Psoas muscle (tissue), 8 donors: ENCODE measurements around the gene SACM1L. TPM values are rescaled to one million over a fixed set of nuclear protein-coding genes. Genes with fewer than 3 reads are reported as not detected.

ENCODE experiments used
- ATAC-seq, 4 donors: fragments of 200-7000 bp; cut with Tn5 transposase; one replicate each; pipeline ENCODE4 v1.9.1; 2020; ENCODE audit warnings: moderate library complexity in 3 of 4, mild to moderate bottlenecking in 2 of 4
- DNase-seq, 2 donors: peaks; one replicate each; pipeline ENCODE4 v3.0.0-alpha.2; 2020
- H3K27ac ChIP-seq: fragments of 200-600 bp; one replicate; pipeline ENCODE4 v1.8.0; 2022
- H3K27me3 ChIP-seq, 3 donors: fragments of 200-600 bp in 1 of 3; one replicate each; pipeline versions ENCODE4 v1.6.1 to v1.8.0; 2013 to 2022; ENCODE audit warnings: low read length in 2 of 3, mild to moderate bottlenecking in 2 of 3, moderate library complexity in 1 of 3; ENCODE audit not compliant: insufficient read depth in 3 of 3
- H3K36me3 ChIP-seq, 2 donors: fragments of 200-600 bp in 1 of 2; one replicate each; pipeline versions ENCODE4 v1.6.1 to v1.8.0; 2013 to 2022; ENCODE audit warnings: low read depth in 1 of 2, mild to moderate bottlenecking in 1 of 2, moderate library complexity in 1 of 2; ENCODE audit not compliant: insufficient read depth in 1 of 2
- H3K4me1 ChIP-seq: fragments of 200-600 bp; one replicate; pipeline ENCODE4 v1.8.0; 2022
- H3K4me3 ChIP-seq: fragments of 200-600 bp; one replicate; pipeline ENCODE4 v1.8.0; 2022; ENCODE audit warnings: mild to moderate bottlenecking
- H3K9me3 ChIP-seq: fragments of 200-600 bp; one replicate; pipeline ENCODE4 v1.8.0; 2022
- CTCF ChIP-seq: fragments of 200-600 bp; IDR thresholded peaks from one replicate; pipeline ENCODE4 v1.8.0; 2022; ENCODE audit warnings: antibody characterized with exemption
- WGBS, 3 donors: extraction: QIAGEN DNeasy Blood & Tissue Kit; methylation state at CpG; one replicate each; pipeline versions ENCODE4 v1.1.6 to v1.1.7; 2013; 5-methylcytosine and 5-hydroxymethylcytosine counted together
- intact Hi-C, 2 donors: fragments of 100-400 bp; cut with DNase I; formaldehyde crosslinking; loops; one replicate each; pipeline versions ENCODE4 v1.11.0 to v1.14.2; 2022
- polyA plus RNA-seq, 3 donors: library from polyadenylated mRNA; stranded (reverse); fragments of 200-250 nt; gene quantifications; one replicate each; pipeline ENCODE4 v1.2.3, GENCODE V29; 2013
- total RNA-seq, 4 donors: library from RNA; stranded (reverse); fragmentation: NEBNext Ultra II Directional in 2 of 4; extraction: Animal tissue kit (Norgen Biotek cat#: 25700) in 2 of 4; gene quantifications; one replicate each; pipeline versions ENCODE4 v1.2.1 to v1.2.4, GENCODE V29; 2021 to 2023
- donor health status: healthy with polysubstance abuse.
- donor health status: DM: no; HTN: no; CAD: no; lungs with moderate emphysema.
- donor health status: Bipolar disorder and iron deficiency.
- donor health status: healthy.
- donor health status: DM: yes; HTN: yes; CAD: no.
- donor health status: DM: no; HTN: no; CAD: no.
- donor health status: DM: no; HTN: no; CAD: no.
- donor health status: DM: yes; HTN: yes; CAD: no.

SACM1L gene
- total and polyA plus RNA-seq, 7 donors, result 7.5 to 18.1 (median 13.8) TPM

GRCh38 chr3:45664578-45664977, 24.6 kb upstream of the SACM1L start:
- 61 to 68% (median 68%) methylated on average over 10 of the region's 10 CpGs for WGBS, 3 donors
- Histone ChIP-seq H3K9me3 (no peaks in the 10 kb centered on the region), H3K27ac (no peak overlapping the region), H3K27me3 (no peaks in the 10 kb centered on the region), H3K4me1 (peaks cover 48% of the 10 kb centered on the region), H3K36me3 (peaks cover 0 to 26% of the 10 kb centered on the region in 2 donors), H3K4me3 (peak overlapping the region; percentile 40)
- no peak for TF ChIP-seq CTCF
- intact Hi-C loops, result loop anchor here in 1 of 2 donors (10.0 kb wide), 2 partner anchors 440 to 620 kb away; partner anchors contain the start of gene TMEM158
- DNase-seq (no peak), ATAC-seq (no peak)

GRCh38 chr3:45665101-45665572, 24.1 kb upstream of the SACM1L start:
- 61 to 71% (median 65%) methylated on average over 9 of the region's 9 CpGs for WGBS, 3 donors
- Histone ChIP-seq H3K27ac (no peak overlapping the region), H3K4me3 (peak overlapping the region; percentile 40)

GRCh38 chr3:45666757-45667431, 22.3 kb upstream of the SACM1L start:
- no peaks in the 10 kb centered on the region for H3K27me3 ChIP-seq
- WGBS, 3 donors, result 23 to 39% (median 37%) methylated on average over 8 of the region's 8 CpGs
- no peak for TF ChIP-seq CTCF
- peaks cover 41% of the 10 kb centered on the region for H3K4me1 ChIP-seq
- H3K4me3 ChIP-seq, result no peak overlapping the region
- peak overlapping the region; percentile 74 for H3K27ac ChIP-seq
- DNase-seq, result peak in 1 of 2 donors; percentile 52
- intact Hi-C loops, result loop anchor here in 1 of 2 donors (10.0 kb wide), 2 partner anchors 442 to 622 kb away; partner anchors contain the start of gene TMEM158
- peak; percentile 11 to 34 (median 22) for ATAC-seq
- no peaks in the 10 kb centered on the region for H3K9me3 ChIP-seq
- peaks cover 0 to 42% of the 10 kb centered on the region in 2 donors for H3K36me3 ChIP-seq

More at GRCh38 chr3:45665101-45665572, 24.1 kb upstream of the SACM1L start:
- peaks cover 43% of the 10 kb centered on the region for H3K4me1 ChIP-seq
- no peaks in the 10 kb centered on the region for H3K9me3 ChIP-seq
- ATAC-seq, result peak; percentile 17 to 59 (median 32)
- H3K36me3 ChIP-seq, result peaks cover 0 to 32% of the 10 kb centered on the region in 2 donors
- intact Hi-C loops, result loop anchor here in 1 of 2 donors (10.0 kb wide), 2 partner anchors 440 to 620 kb away; partner anchors contain the start of gene TMEM158
- no peak for DNase-seq
- H3K27me3 ChIP-seq, result no peaks in the 10 kb centered on the region
- TF ChIP-seq CTCF, result peak; percentile 50

GRCh38 chr3:45667569-45667934, 21.6 kb upstream of the SACM1L start:
- no peaks in the 10 kb centered on the region for H3K9me3 ChIP-seq
- peaks cover 41% of the 10 kb centered on the region for H3K4me1 ChIP-seq
- ATAC-seq, result peak in 3 of 4 donors; percentile 3 to 7 (median 7)
- H3K27me3 ChIP-seq, result no peaks in the 10 kb centered on the region
- DNase-seq, result no peak
- no peak for TF ChIP-seq CTCF
- H3K36me3 ChIP-seq, result peaks cover 4 to 48% of the 10 kb centered on the region in 2 donors
- H3K4me3 ChIP-seq, result no peak overlapping the region
- WGBS, 3 donors, result 84 to 96% (median 87%) methylated on average over 1 of the region's 1 CpG
- intact Hi-C loops, result loop anchor here in 1 of 2 donors (10.0 kb wide), 2 partner anchors 443 to 623 kb away; partner anchors contain the start of gene TMEM158
- peak overlapping the region; percentile 74 for H3K27ac ChIP-seq
